Muscle of leg (tissue), 11 donors: ENCODE measurements around the gene CLIC3. TPM values are rescaled to one million over a fixed set of nuclear protein-coding genes. Genes with fewer than 3 reads are reported as not detected.
A peak's percentile ranks its signal among the peaks of the same experiment; 100 is the strongest.
"Not testable (repeated sequence)": the region's sequence is repeated elsewhere in the genome, so short reads cannot be mapped to it uniquely, and the experiment has no call there.

ENCODE experiments used
- DNase-seq: peaks from one replicate; pipeline ENCODE4 v3.0.0; 2013
- H3K27ac ChIP-seq: one replicate; pipeline ENCODE4 v1.5.1; 2013; ENCODE audit warnings: mild to moderate bottlenecking, low read length, control low read depth
- H3K27me3 ChIP-seq: one replicate; pipeline ENCODE4 v1.6.1; 2013; ENCODE audit warnings: low read length; ENCODE audit not compliant: control insufficient read depth, insufficient read depth
- H3K36me3 ChIP-seq: one replicate; pipeline ENCODE4 v1.6.1; 2013; ENCODE audit warnings: low read length; ENCODE audit not compliant: control insufficient read depth, insufficient read depth
- H3K4me1 ChIP-seq: one replicate; pipeline ENCODE4 v1.6.1; 2013; ENCODE audit warnings: low read length; ENCODE audit not compliant: control insufficient read depth, insufficient read depth
- H3K4me3 ChIP-seq: one replicate; pipeline ENCODE4 v1.5.1; 2013; ENCODE audit warnings: low read length, control low read depth
- H3K9me3 ChIP-seq: replicated peaks from 2 replicates; pipeline ENCODE4 v1.6.1; 2013; ENCODE audit warnings: low read depth, low read length; ENCODE audit not compliant: control insufficient read depth
- WGBS: methylation state at CpG from one replicate; pipeline ENCODE4 v1.1.5; 2013; ENCODE audit warnings: missing lambda C conversion rate; ENCODE audit not compliant: insufficient coverage; 5-methylcytosine and 5-hydroxymethylcytosine counted together
- polyA plus RNA-seq, 8 donors: library from polyadenylated mRNA; unstranded; fragments of 120-200 nt; gene quantifications; one replicate each; pipeline versions ENCODE4 v1.2.1 to v1.2.3, GENCODE V29; 2013; ENCODE audit warnings: inconsistent platforms in 1 of 8, low replicate concordance in 1 of 8; ENCODE audit not compliant: insufficient read length in 8 of 8, insufficient read depth in 1 of 8
- total RNA-seq: library from RNA; stranded (reverse); fragments of 120-200 nt; gene quantifications from one replicate; pipeline ENCODE4 v1.2.4, GENCODE V29; 2013

CLIC3 gene
- total and polyA plus RNA-seq, 9 donors, result 0.27 to 8.4 (median 0.60) TPM

DNA sequence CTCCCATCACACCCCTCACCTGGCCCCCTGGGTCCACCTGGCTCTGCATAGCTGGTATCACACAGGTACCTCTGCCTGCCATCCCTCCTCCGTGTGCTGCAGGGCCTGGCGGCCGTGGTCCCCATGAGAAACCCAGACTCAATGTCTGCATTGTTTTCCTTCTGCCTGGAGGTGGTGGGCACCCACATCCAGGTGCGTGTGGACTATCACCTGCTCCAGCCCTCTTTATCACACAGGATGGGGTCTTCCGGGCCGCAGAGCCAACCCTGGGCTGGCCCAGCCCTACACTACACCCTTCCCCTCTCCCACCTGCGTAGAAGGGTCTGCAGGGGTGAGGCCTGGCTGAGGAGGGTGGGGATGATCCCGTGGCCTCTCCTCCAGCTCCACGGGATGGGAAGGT is 42.5 kb upstream of the CLIC3 start:
- Histone ChIP-seq H3K27ac (no peak overlapping the region), H3K4me3 (no peak overlapping the region), H3K4me1 (peaks cover 20% of the 10 kb centered on the region), H3K9me3 (no peaks in the 10 kb centered on the region), H3K36me3 (peaks cover 15% of the 10 kb centered on the region), H3K27me3 (peaks cover 10% of the 10 kb centered on the region)
- WGBS, result 89% methylated on average over 4 of the region's 9 CpGs
- DNase-seq, result no peak

DNA sequence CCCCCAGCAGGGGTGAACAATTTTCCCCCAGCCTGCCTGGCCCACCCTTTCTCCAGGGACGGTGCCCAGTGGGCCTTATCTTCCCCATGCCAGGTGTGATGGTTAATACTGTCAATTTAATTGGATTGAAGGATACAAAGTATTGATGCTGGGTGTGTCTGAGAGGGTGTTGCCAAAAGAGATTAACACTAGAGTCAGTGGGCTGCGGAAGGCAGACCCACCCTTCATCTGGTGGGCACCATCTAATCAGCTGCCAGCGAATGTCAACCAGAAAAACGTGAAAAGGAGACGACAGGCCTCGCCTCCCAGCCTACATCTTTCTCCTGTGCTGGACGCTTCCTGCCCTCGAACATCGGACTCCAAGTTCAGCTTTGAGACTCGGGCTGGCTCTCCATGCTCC is 41.1 kb upstream of the CLIC3 start:
- no peak overlapping the region for H3K27ac ChIP-seq
- peaks cover 3% of the 10 kb centered on the region for H3K27me3 ChIP-seq
- no peak overlapping the region for H3K4me3 ChIP-seq
- H3K9me3 ChIP-seq, result no peaks in the 10 kb centered on the region
- 100% methylated on average over 2 of the region's 10 CpGs for WGBS
- no peak for DNase-seq
- peaks cover 14% of the 10 kb centered on the region for H3K4me1 ChIP-seq
- peaks cover 15% of the 10 kb centered on the region for H3K36me3 ChIP-seq

DNA sequence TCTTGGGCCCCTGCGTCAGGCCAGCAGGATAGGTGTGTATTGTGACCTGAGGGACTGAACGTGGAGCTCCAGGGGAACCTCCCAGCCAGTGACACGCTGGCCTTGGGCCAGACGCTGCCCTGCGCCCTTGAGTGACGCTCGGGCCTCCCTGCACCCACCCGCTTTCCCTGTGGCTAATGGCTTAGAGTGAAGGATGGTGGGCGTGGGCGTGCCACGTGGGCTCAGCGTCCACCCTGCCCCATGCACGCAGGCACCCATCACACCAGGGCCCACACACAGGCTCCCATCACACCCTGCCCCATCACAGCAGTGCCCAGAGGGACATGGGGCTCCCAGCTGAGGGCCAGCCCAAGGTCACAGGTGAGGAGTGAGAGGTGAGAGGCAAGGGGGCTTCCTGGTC is 40.7 kb upstream of the CLIC3 start:
- Histone ChIP-seq H3K36me3 (peaks cover 15% of the 10 kb centered on the region), H3K4me1 (peaks cover 16% of the 10 kb centered on the region)

DNA sequence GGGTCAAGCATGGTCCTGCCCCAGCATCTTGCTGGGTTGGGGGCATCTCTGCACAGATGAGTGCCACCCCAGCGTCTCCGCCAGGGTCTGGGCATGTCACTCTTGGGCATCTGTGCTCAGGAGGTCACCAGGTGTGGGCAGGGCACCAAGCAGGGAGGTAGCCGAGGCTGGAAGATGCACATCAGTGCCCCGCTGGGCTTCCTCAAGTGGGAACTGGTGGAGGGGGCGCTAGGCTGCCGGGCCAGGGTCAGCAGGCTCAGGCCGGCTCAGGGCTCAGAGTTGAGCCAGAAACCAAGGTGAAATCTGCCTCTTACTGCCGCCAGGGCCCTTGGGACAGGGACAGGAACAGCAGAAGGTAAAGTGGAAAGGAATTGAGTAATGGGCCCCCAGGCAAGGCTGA is 39.6 kb upstream of the CLIC3 start:
- Histone ChIP-seq H3K27me3 (peaks cover 3% of the 10 kb centered on the region), H3K36me3 (peaks cover 14% of the 10 kb centered on the region), H3K4me3 (no peak overlapping the region), H3K9me3 (no peaks in the 10 kb centered on the region), H3K4me1 (peaks cover 22% of the 10 kb centered on the region), H3K27ac (no peak overlapping the region)
- 67% methylated on average over 8 of the region's 8 CpGs for WGBS
- no peak for DNase-seq

More for the DNA sequence above, 40.7 kb upstream of the CLIC3 start:
- H3K27me3 ChIP-seq, result peaks cover 3% of the 10 kb centered on the region
- H3K9me3 ChIP-seq, result no peaks in the 10 kb centered on the region
- WGBS, result 83% methylated on average over 6 of the region's 13 CpGs
- DNase-seq, result no peak
- H3K4me3 ChIP-seq, result no peak overlapping the region
- no peak overlapping the region for H3K27ac ChIP-seq

GRCh38 chr9:137035507-137035834 is 39.1 kb upstream of the CLIC3 start:
- H3K9me3 ChIP-seq, result no peaks in the 10 kb centered on the region
- peaks cover 26% of the 10 kb centered on the region for H3K4me1 ChIP-seq
- DNase-seq, result no peak
- H3K27ac ChIP-seq, result no peak overlapping the region
- 14% methylated on average over 3 of the region's 9 CpGs for WGBS
- H3K36me3 ChIP-seq, result peaks cover 11% of the 10 kb centered on the region
- H3K4me3 ChIP-seq, result no peak overlapping the region
- peaks cover 3% of the 10 kb centered on the region for H3K27me3 ChIP-seq

GRCh38 chr9:137034709-137035506 is 38.5 kb upstream of the CLIC3 start:
- Histone ChIP-seq H3K36me3 (peaks cover 10% of the 10 kb centered on the region), H3K4me1 (peaks cover 26% of the 10 kb centered on the region), H3K27ac (no peak overlapping the region), H3K4me3 (no peak overlapping the region), H3K27me3 (peaks cover 3% of the 10 kb centered on the region), H3K9me3 (no peaks in the 10 kb centered on the region)
- peak; percentile 90 for DNase-seq
- 16% methylated on average over 22 of the region's 24 CpGs for WGBS

- DNase-seq, result no peak
- H3K36me3 ChIP-seq, result peaks cover 7% of the 10 kb centered on the region
- peaks cover 5% of the 10 kb centered on the region for H3K27me3 ChIP-seq
- H3K9me3 ChIP-seq, result no peaks in the 10 kb centered on the region
- no peak overlapping the region for H3K27ac ChIP-seq
- H3K4me1 ChIP-seq, result peaks cover 29% of the 10 kb centered on the region
- no peak overlapping the region for H3K4me3 ChIP-seq
- 47% methylated on average over 9 of the region's 15 CpGs for WGBS
Measured at GRCh38 chr9:137034039-137034708, 37.8 kb upstream of the CLIC3 start.

DNA sequence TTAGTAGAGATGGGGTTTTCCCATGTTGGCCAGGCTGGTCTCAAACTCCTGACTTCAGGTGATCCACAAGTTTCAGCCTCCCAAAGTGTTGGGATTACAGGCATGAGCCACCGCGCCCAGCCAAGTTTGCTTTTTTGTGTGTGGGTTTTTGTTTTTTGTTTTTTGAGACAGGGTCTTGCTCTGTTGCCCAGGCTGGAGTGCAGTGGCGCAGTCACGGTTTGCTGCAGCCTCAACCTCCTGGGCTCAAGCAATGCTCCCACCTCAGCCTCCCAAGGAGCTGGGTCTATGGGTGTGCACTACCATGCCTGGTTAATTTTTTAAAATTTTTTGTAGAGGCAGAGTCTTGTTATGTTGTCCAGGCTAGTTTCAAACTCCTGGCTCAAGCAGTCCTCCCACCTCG is 37.1 kb upstream of the CLIC3 start:
- H3K27ac ChIP-seq, H3K36me3 ChIP-seq, H3K27me3 ChIP-seq, DNase-seq, H3K4me3 ChIP-seq, H3K9me3 ChIP-seq: not testable (repeated sequence)
- H3K4me1 ChIP-seq, result peaks cover 36% of the 10 kb centered on the region
- 40% methylated on average over 1 of the region's 5 CpGs for WGBS

GRCh38 chr9:137032858-137033257 is 36.5 kb upstream of the CLIC3 start:
- H3K4me3 ChIP-seq, result no peak overlapping the region
- no peaks in the 10 kb centered on the region for H3K9me3 ChIP-seq
- peaks cover 8% of the 10 kb centered on the region for H3K27me3 ChIP-seq
- no peaks in the 10 kb centered on the region for H3K36me3 ChIP-seq
- peaks cover 38% of the 10 kb centered on the region for H3K4me1 ChIP-seq
- H3K27ac ChIP-seq, result no peak overlapping the region
- no peak for DNase-seq
- 50% methylated on average over 4 of the region's 10 CpGs for WGBS

- Histone ChIP-seq H3K4me1 (peaks cover 43% of the 10 kb centered on the region), H3K4me3 (no peak within 1 kb of the TSS)
Measured at GRCh38 chr9:137031904-137032640, 35.7 kb upstream of the CLIC3 start, which contains the start of gene FUT7. Gene FUT7 (minus strand): TSS chr9:137032088. CDS start chr9:137031991, 97 bp downstream.

More at GRCh38 chr9:137031904-137032640, 35.7 kb upstream of the CLIC3 start, which contains the start of gene FUT7:
- DNase-seq, result no peak
- H3K27me3 ChIP-seq, result peaks cover 8% of the 10 kb centered on the region
- WGBS, result 50% methylated on average over 12 of the region's 16 CpGs
- no peaks in the 10 kb centered on the region for H3K36me3 ChIP-seq
- no peak within 1 kb of the TSS for H3K27ac ChIP-seq
- no peaks in the 10 kb centered on the region for H3K9me3 ChIP-seq
